Measurements from ENCODE around the gene C2CD5. TPM values are rescaled to one million over a fixed set of nuclear protein-coding genes. Genes with fewer than 3 reads are reported as not detected.
"Not testable (repeated sequence)": the region's sequence is repeated elsewhere in the genome, so short reads cannot be mapped to it uniquely, and the experiment has no call there.

The C2CD5 gene
- total RNA-seq, 1 donor from 2014 or later, result 47.1 TPM

- TF ChIP-seq, protein P1, sequence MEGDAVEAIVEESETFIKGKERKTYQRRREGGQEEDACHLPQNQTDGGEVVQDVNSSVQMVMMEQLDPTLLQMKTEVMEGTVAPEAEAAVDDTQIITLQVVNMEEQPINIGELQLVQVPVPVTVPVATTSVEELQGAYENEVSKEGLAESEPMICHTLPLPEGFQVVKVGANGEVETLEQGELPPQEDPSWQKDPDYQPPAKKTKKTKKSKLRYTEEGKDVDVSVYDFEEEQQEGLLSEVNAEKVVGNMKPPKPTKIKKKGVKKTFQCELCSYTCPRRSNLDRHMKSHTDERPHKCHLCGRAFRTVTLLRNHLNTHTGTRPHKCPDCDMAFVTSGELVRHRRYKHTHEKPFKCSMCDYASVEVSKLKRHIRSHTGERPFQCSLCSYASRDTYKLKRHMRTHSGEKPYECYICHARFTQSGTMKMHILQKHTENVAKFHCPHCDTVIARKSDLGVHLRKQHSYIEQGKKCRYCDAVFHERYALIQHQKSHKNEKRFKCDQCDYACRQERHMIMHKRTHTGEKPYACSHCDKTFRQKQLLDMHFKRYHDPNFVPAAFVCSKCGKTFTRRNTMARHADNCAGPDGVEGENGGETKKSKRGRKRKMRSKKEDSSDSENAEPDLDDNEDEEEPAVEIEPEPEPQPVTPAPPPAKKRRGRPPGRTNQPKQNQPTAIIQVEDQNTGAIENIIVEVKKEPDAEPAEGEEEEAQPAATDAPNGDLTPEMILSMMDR (conservative IDR thresholded peaks at IDR 0.05), result no peak
- Mint-ChIP-seq H3K27me3 (ENCODE audit: low read depth) (no peaks in the 10 kb centered on the region), H3K4me1 (peaks cover 3% of the 10 kb centered on the region), H3K36me3 (ENCODE audit: low read depth) (no peaks in the 10 kb centered on the region), H3K27ac (ENCODE audit: unreplicated experiment) (peak overlapping the region; percentile 76), H3K9me3 (no peaks in the 10 kb centered on the region), H3K4me3 (no peak overlapping the region)
- DNase-seq (ENCODE audit: low read depth, low spot score), result no peak
These were observed 85.9 kb downstream of the C2CD5 start for GRCh38 chr12:22458298-22458937.

- no peak for DNase-seq (ENCODE audit: low read depth, low spot score)
- H3K36me3 Mint-ChIP-seq (ENCODE audit: low read depth), result peaks cover 3% of the 10 kb centered on the region
- TF ChIP-seq, protein P1 (conservative IDR thresholded peaks at IDR 0.05), result no peak
- H3K9me3 Mint-ChIP-seq, result no peaks in the 10 kb centered on the region
- H3K27ac Mint-ChIP-seq (ENCODE audit: unreplicated experiment), result no peak overlapping the region
- no peaks in the 10 kb centered on the region for H3K27me3 Mint-ChIP-seq (ENCODE audit: low read depth)
- no peak overlapping the region for H3K4me3 Mint-ChIP-seq
- peaks cover 3% of the 10 kb centered on the region for H3K4me1 Mint-ChIP-seq
These were observed 87.3 kb downstream of the C2CD5 start for GRCh38 chr12:22457085-22457484.

GRCh38 chr12:22453511-22453910, 90.8 kb downstream of the C2CD5 start:
- H3K36me3 Mint-ChIP-seq (ENCODE audit: low read depth), result peaks cover 3% of the 10 kb centered on the region

GRCh38 chr12:22447223-22447622, 97.1 kb downstream of the C2CD5 start:
- Mint-ChIP-seq H3K4me1 (no peaks in the 10 kb centered on the region), H3K27ac (ENCODE audit: unreplicated experiment) (no peak overlapping the region)
- TF ChIP-seq, protein P1 (conservative IDR thresholded peaks at IDR 0.05), result no peak

More at GRCh38 chr12:22453511-22453910, 90.8 kb downstream of the C2CD5 start:
- TF ChIP-seq, protein P1 (conservative IDR thresholded peaks at IDR 0.05), result no peak
- H3K4me1 Mint-ChIP-seq, result no peaks in the 10 kb centered on the region
- no peak for DNase-seq (ENCODE audit: low read depth, low spot score)
- no peaks in the 10 kb centered on the region for H3K9me3 Mint-ChIP-seq
- no peak overlapping the region for H3K27ac Mint-ChIP-seq (ENCODE audit: unreplicated experiment)
- no peaks in the 10 kb centered on the region for H3K27me3 Mint-ChIP-seq (ENCODE audit: low read depth)
- H3K4me3 Mint-ChIP-seq, result no peak overlapping the region

GRCh38 chr12:22444317-22444665, 100.1 kb downstream of the C2CD5 start:
- H3K36me3 Mint-ChIP-seq (ENCODE audit: low read depth); DNase-seq (ENCODE audit: low read depth, low spot score); H3K4me1 Mint-ChIP-seq; H3K9me3 Mint-ChIP-seq; H3K27me3 Mint-ChIP-seq (ENCODE audit: low read depth); H3K4me3 Mint-ChIP-seq; H3K27ac Mint-ChIP-seq (ENCODE audit: unreplicated experiment): not testable (repeated sequence)

More at GRCh38 chr12:22447223-22447622, 97.1 kb downstream of the C2CD5 start:
- DNase-seq (ENCODE audit: low read depth, low spot score), result no peak
- Mint-ChIP-seq H3K4me3 (no peak overlapping the region), H3K9me3 (no peaks in the 10 kb centered on the region), H3K27me3 (ENCODE audit: low read depth) (no peaks in the 10 kb centered on the region), H3K36me3 (ENCODE audit: low read depth) (peaks cover under 1% of the 10 kb centered on the region)

DNA sequence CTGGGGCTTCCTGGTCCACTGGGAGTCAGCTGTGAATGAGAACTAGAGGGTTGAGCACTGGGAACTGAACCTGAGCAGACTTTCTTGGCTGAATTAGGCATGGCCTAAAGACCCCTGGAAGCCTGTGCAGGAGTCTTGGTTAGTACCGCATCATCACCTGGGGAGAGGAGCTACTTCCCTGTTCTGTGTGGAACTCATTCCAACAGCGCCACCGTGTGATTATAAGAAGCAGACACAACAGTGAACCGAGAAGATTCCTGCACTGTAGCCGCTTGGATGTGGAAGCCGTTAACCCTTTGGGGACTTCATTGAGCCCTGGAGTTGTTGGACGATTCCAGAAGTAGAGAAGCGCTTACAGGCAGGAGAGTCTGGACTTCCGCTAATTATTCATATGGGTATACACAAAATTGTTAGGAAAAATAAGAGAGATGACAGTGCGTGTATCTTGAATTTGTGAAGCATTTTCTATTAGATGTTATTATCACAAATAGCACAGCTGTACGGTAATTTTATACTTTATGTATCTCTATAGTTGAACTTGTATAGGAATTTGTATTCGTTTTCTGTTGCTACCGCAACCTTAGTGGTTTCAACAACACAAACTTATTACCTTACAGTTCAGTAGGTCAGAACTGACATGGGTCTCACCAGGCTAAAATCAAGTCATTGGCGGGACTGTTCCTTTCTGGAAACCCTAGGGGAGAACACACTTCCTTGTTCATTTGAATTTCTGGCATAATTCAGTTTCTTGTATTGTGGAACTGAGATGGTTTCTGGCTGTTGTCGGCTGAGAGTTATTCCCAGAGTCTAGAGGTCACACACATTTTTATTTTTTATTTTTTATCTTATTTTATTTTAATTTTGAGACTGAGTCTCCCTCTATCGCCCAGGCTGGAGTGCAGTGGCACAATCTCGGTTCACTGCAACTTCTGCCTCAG, 100.7 kb downstream of the C2CD5 start:
- Mint-ChIP-seq H3K27ac (ENCODE audit: unreplicated experiment) (no peak overlapping the region), H3K9me3 (peaks cover 3% of the 10 kb centered on the region), H3K4me3 (no peak overlapping the region), H3K36me3 (ENCODE audit: low read depth) (no peaks in the 10 kb centered on the region), H3K27me3 (ENCODE audit: low read depth) (peaks cover 7% of the 10 kb centered on the region), H3K4me1 (no peaks in the 10 kb centered on the region)
- TF ChIP-seq, protein P1 (conservative IDR thresholded peaks at IDR 0.05), result peak; percentile 97
- peak; percentile 52 for DNase-seq (ENCODE audit: low read depth, low spot score)

All from neural crest cell (in vitro differentiated cells).